SH-SY5Y (cell line): ENCODE results near the gene HDAC9.

Experiments used
- GATA2 ChIP-seq: IDR thresholded peaks from 2 replicates; pipeline ENCODE4 v1.6.1; 2011; ENCODE audit warnings: mild to moderate bottlenecking, low read depth, low read length
- GATA3 ChIP-seq: IDR thresholded peaks from 2 replicates; pipeline ENCODE4 v1.6.1; 2011; ENCODE audit warnings: low read depth, mild to moderate bottlenecking, low read length, moderate library complexity

DNA sequence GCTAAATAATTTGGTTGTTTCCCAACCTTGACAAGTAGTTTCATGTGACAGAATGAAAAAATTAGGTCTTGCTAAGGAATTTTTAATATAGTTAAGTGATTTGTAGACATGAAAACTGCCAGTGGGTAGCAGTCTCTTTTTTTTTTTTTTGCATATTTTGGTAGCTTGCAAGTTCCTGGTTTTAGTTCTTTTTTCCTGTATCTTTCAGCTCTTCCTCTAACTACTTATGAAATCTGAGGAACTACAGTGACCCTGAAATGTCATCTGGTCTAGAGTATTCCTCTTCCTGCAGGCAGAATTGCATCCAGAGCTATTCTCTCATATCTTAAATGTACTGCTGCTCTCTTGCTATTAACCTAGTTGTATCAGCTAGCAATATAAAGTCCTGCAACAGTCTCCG lies 160.4 kb downstream of the HDAC9 start:
- TF ChIP-seq GATA3 (no peak), GATA2 (no peak)
